Measurements from ENCODE around the gene ADAP1.
A peak's percentile ranks its signal among the peaks of the same experiment; 100 is the strongest.
"Not testable (repeated sequence)": the region's sequence is repeated elsewhere in the genome, so short reads cannot be mapped to it uniquely, and the experiment has no call there.

The ADAP1 gene

GRCh38 chr7:938546-939185, 15.8 kb downstream of the ADAP1 start:
- no peak for DNase-seq (ENCODE audit: low read depth)

DNA sequence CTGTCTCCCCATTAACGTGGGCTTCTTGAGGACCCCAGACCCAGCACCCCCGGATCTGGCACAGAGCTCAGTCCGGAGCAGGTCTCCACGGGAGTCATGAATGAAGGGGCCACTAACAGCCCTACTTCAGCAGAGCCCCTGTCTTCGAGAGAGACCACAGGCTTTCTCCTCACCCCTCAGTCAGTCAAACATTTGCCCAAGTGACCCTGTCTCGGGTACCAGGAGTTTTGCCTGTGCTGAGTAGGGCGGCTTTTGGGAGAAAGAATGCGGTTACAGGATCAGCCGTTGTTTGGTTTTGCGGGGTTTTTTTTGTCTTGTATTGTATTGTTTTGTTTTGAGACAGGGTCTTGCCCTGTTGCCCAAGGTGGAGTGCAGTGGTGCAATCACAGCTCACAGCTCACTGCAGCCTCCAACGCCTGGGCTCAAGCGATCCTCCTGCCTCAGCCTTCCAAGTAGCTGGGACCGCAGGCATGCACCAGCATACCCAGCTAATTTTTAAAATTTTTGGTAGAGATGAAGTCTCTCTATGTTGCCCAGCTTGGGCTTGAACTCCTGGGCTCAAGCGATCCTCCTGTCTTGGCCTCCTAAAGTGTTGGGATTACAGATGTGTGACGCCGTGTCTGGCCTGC, 16.5 kb downstream of the ADAP1 start:
- no peak for DNase-seq (ENCODE audit: low read depth)

DNA sequence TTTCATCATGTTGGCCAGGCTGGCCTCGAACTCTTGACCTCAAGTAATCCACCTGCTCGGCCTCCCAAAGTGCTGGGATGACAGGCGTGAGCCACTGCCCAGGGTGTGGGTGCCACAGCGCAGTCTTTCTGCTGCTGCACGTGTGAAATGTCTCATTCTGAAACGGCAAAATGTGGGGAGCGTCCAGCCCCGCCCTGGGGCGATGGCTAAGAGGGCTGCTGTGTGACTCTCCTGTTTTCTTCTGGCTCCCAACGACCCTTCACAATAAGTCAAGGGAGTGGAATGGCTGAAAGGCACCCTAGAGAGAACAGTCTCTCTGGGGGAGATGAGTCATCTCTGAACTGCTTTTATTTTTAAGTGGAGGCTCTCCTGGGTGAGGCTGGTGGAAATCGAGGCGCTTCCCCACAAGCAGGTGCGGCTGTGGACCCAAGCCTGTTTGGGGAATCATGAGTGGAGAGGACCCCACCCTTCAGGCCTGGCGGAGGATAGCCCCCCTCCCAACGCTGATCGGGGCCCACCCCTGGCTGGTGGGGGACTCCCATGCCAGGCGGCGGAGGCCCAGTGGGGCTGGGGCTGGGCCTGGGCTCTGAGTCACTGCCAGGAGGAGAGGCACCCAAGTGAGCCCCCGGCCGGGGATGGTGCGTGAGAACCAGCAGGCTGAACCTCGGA, 18.0 kb downstream of the ADAP1 start:
- peak; percentile 48 for DNase-seq (ENCODE audit: low read depth)

DNA sequence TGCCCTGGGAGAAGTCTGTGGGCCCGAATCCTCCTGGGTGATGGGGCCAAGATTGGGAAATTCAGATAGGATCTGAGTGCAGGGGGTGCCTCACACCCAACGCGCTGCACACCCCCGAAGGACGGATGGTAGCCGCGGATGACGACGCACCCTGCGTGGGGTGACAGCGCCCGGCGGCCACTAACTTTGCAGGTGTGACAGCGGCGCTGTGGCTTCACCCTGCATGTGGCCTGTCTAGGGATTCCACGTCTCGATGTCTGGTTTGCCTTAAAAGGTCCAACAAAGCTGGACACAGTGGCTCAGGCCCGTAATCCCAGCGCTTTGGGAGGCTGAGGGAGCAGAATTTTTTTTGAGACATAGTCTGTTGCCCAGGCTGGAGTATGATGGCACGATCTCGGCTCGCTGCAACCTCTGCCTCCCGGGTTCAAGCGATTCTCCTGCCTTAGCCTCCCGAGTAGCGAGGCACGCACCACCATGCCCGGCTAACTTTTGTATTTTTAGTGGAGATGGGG, 18.6 kb downstream of the ADAP1 start:
- DNase-seq (ENCODE audit: low read depth) = no peak

GRCh38 chr7:935164-935873, 19.2 kb downstream of the ADAP1 start:
- DNase-seq (ENCODE audit: low read depth) = no peak

- DNase-seq (ENCODE audit: low read depth) = no peak
Observed at GRCh38 chr7:934469-935163, 19.9 kb downstream of the ADAP1 start.

GRCh38 chr7:932651-932975, 21.9 kb downstream of the ADAP1 start:
- no peak for DNase-seq (ENCODE audit: low read depth)

DNA sequence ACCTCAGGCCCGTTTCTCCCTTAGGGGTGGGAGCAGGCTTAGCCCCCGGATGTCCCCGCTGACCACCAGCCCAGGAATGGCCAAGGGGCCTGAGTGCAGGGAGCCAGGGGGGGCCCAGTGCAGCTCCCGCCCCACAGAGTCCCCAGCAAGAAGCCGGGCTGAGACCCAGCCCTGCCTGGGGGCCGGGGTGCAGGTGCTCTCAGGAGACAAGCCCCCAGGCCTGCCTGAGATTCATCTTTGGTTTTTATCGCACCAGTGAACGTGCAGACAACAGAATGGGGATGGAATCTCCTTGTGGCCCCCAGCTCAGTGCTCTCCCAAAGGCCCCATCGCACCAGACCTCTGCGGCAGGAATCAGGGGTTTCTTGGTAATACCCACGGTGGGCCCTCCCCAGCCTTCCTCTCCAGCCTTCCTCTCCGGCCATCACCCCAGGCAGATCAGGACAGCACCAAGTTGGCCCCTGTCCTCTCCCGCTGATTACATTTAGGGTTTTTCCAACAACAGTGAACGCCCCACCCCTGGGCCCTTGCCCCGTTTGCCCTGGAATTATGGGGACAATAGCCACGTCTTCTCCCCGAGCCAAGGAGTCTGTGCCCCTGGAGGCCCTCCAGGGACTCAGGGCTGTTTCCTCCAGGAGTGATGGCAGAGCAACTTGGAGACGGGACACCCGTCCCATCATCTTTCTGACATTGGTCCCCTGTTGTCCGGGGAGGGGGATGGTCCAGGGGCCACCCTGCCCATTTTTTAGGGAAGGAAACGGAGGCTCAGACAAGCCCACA, 22.4 kb downstream of the ADAP1 start:
- DNase-seq (ENCODE audit: low read depth) = no peak

DNA sequence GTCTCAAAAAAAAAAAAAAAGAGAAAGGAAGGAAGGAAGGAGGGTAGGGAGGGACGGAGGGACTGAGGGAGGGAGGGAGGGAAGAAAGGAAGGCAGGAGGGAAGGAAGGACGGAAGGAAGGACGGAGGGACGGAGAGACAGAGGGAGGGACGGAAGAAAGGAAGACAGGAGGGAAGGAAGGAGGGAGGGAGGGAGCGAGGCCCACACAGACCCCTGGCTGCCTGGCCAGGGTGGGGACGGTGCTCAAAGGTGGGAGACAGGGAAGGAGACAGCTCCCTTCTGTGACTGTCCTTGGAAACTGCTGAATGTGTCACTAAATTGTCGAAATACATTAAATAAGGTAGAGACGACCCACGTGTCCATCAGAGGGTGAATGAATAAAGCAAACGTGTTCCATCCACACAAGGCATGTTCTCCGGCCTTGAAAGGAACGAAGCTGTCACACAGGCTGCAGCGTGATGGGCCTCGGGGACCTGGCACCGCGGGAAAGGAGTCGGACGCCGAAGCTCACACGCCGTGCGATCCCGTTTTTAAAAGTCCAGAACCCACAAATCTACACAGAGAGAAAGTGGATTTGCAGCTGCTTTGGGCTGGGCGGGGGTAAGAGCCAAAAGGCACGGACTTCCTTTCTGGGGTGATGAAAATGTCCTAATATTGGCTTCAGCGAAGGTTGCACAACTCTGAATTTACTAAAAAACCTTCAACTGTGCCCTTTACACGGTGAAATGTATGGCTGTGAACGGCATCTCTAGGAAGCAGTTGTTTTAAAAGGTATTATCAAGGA, 23.3 kb downstream of the ADAP1 start:
- no peak for DNase-seq (ENCODE audit: low read depth)

DNA sequence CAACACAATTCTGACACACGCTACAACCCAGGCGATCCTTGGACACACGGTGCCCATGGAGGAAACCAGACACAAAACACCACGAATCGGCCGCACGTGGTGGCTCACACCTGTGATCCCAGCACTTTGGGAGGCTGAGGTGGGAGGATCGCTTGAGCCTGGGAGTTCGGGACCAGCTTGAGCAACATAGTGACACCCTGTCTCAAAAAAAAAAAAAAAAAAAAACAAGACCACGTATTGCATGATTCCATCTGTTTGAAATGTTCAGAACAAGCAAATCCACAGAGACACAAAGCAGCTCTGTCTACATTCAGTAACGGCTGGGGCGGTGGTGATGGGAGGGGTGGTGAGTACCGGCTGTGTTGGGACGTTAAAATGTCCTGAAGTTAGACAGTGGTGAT, 25.2 kb downstream of the ADAP1 start:
- no peak for DNase-seq (ENCODE audit: low read depth)

- no peak for DNase-seq (ENCODE audit: low read depth)
Observed at GRCh38 chr7:927031-927671, 27.3 kb downstream of the ADAP1 start.

GRCh38 chr7:926061-927030, 28.1 kb downstream of the ADAP1 start:
- DNase-seq (ENCODE audit: low read depth) = no peak

- DNase-seq (ENCODE audit: low read depth) = peak; percentile 59
Observed at GRCh38 chr7:925601-926000, 28.9 kb downstream of the ADAP1 start.

DNA sequence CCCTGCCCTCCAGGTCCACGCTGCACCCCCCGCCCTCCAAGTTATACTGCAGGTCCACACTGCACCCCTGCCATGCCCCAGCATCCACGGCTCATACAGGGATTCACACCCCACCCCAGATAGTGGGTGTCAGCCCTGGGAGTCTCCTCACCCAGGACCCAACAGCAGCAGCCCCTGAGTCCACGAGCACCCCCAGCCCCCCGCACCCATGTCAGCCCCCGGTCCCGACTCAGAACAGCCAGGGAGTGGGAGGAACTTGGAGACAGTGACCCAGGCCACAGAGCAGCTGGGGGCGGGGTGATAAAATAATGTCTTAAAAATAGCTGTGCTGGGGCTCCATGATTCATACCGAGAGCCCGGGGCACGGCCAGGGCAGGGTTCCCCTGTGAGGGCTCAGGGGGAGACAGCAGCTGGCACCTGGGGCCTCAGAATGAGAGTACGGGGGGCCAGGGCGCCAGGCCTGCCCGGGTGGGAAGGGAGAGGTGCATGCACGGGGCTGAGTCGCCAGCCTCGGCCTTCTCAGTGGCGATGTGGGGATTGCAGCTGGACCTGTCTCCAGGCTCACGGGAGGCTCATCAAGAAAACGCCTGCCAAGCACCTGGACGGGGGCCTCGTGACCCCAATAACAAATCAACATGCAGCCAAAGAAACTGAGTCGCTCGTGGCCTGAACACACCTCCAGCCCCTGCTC, 29.8 kb downstream of the ADAP1 start:
- DNase-seq (ENCODE audit: low read depth) = peak; percentile 74

DNA sequence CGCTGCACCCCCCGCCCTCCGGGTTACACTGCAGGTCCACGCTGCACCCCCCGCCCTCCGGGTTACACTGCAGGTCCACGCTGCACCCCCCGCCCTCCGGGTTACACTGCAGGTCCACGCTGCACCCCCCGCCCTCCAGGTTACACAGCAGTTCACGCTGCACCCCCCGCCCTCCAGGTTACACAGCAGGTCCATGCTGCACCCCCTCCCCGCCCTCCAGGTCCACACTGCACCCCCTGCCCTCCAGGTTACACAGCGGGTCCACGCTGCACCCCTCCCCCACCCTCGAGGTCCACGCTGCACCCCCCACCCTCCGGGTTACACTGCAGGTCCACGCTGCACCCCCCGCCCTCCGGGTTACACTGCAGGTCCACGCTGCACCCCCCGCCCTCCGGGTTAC, 30.4 kb downstream of the ADAP1 start:
- not testable (repeated sequence) for DNase-seq (ENCODE audit: low read depth)

DNA sequence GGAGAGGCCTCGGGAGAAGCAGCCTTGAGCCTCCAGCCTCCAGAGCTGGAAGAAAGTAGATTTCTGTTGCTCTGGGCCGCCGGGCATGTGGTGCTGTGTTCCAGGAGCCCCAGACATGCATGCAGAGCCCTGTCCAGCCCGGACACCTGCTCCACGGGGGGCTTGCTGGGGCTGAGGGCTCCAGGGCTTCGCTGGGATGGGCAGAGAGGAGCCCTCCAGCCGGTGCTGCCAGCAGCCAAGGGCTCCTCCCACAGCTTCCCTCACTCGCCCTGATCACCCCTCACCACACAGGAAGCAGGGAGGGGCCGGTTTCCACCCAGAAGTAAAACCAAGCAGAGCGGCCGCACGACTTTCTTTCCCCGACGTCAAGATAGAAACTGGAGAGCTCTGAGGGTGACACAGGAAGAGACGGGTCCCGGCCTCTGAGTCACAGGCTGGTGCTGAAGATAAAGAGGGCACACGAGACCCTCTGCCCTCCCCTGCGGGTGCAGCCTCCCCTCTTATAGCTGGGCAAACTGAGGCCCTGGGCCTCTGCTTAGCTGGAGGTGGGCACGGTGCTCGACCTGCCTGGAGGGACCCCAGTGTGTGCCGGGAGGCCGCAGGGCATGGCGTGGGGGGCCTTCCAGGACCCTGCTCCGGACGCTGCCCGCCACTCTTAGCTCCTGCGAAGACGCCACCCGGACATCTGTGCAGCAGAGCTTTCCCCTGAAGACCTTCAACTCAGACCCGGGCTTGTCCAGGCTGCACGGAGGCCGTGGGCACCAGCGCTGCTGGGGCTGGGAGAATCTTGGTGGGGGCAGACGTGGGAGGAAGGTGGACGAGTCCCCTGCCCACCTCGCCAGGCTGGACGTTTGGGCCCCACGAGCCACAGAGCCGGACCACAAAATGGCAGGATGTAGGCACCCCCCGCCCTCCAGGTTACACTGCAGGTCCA, 31.1 kb downstream of the ADAP1 start:
- DNase-seq (ENCODE audit: low read depth) = peak; percentile 89

Data from activated T-cell treated with anti-CD3 and anti-CD28 coated beads for 48 hours (primary cell).